HG02938 (cell line): ENCODE data around the gene SERINC5.

Experiments used
- ATAC-seq: cut with Tn5 transposase; IDR thresholded peaks from one replicate; pipeline ENCODE4 v1.9.1; 2021; ENCODE audit warnings: mild to moderate bottlenecking, moderate library complexity; ENCODE audit not compliant: unreplicated experiment

SERINC5 gene

DNA sequence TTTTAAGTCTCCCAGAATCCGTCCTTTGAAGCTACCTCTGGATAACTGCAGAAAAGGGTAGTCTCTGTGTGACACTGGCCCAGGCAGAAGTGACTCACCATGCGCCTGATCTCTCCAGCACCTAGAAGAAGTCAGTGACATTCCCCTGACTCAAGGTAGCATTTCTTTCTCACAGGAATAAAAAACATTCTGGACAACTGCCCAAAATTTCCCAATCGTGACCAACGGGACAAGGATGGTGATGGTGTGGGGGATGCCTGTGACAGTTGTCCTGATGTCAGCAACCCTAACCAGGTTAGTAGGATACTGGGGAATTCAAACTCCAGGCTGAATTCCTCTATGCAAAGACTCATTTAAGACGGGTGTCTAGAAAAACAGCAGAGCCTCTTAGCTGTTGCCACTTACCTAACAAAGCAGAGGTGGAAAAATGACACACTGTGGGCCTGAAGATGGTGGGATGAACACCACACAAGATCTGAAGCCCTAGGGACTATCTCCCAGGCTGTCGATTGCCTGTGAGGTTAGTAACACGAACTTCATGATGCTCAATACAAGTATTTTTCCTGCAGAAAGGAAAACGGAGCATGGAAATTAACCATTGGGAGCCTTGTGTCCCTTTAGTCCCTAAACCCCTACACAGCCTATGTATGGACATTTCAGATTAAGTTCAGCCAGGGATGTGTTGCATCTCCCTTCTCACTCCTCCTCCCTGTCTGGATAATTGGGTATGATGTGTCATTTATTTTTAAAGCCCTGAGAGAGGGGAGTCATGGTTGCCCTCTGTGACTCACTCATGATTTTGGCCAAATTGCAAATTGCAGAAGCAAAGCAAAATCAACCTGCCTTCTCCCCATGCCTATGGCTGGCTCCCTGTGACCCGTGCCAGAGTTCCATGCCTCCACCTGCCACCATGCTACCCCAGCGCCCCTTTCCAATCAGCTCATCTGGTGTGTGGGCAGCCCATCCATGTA is 183.5 kb downstream of the SERINC5 start:
- no peak for ATAC-seq

DNA sequence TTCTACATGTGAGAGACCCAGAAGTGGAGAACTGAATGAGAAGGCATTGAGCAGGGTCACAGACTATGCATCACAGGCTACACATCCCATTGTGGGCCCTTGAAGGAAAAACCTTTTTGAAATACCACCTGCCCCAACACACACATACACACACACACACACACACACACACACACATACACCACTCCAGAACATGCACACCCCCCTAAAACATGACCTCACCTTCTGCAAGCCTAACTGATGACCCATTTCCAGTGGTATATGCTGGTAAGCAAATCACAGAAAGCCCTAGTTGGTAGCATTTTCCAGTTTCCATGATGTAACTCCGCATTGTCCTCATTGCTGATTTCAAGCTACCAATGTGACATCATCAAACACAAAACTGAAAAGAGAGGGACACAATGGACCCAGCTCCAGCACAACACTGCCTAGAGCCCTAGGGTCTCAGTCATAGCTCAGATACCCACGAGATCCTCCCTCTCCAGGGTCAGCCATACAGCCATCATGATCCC is 184.3 kb downstream of the SERINC5 start:
- ATAC-seq: no peak

DNA sequence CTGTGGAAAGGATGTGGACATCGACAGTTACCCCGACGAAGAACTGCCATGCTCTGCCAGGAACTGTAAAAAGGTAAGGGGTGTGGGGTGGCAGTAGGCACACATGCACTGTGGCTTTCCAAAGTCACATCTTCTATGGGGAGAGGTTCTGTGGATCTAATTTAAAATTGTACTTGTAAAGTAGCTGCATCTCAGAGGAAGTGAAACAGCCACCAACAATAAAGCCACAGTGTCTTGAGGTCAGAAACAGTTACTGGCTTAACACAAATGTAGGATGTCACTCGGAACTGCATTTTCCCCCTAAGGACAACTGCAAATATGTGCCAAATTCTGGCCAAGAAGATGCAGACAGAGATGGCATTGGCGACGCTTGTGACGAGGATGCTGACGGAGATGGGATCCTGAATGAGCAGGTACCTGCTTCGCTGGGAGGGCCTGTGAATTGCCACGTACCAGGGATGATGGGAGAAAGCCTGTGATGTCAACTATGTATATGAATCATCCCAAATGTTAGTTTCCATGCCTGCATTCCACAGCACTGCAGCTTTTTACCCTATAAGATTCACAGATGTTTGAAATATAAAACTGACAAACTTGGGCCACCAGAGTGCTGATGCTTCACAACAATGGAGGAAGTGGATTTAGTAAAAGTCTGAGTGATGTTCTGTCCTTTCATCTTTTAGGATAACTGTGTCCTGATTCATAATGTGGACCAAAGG is 185.4 kb downstream of the SERINC5 start:
- peak; percentile 70 for ATAC-seq

DNA sequence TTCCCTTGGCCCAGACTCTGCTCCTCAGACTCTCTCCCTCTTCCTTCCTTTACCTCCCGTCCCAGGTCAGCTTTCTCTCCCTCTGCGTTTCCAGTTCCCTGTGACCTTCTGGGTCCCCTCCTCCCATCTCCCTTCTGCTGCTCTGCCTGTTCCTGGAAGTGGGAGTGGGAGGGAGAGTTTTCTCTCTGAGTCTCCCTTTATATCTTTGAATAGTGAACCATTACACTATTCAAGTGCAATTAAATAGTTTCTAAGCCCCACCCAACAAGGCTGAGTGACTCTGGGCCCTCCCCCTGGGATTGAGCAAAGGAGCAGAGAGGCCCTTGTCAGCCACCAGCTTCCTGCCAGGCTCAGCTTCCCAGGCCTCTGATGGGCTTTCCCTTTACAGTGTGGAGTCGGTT is 185.9 kb downstream of the SERINC5 start:
- no peak for ATAC-seq

DNA sequence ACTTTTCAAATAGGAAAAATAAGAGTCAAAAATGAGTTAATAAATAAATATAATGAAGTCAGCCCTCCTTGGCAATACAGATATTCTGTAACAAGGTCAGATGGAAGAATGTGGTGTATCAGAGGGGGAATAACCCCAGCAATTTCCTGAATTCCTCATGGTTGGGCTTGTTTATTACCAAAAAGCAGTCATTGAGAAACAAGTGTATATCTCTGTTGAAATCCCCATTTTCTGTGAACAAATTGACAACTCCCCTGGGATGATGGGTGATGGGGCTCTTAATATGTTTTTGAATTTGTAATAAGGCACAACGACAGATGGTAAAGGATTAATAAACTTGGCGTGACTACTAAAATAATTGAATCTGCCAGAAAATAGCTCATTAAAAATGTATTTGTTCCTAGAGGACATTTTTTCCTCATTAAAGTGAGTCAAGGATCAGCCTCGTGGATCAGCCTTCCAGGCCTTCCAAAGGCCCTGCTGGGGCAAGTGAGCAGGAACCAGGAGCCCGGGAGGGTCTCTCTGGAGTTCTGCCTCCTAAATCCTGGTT is 186.5 kb downstream of the SERINC5 start:
- ATAC-seq: no peak

DNA sequence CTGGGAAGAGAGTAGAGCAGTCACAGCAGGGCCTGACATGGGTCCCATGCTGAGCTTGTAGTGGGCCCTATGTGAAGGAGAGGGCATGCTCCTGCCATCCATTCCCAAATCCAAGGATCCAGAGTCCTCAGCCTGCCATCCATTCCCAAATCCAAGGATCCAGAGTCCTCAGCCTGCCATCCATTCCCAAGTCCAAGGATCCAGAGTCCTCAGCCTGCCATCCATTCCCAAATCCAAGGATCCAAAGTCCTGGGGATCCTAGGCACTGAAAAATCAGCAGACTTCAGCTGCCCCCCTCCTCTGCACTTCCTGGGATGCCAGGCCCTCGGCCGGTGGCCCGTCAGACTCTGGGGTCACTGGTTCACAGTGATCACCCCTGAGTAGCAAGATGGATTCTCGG is 187.1 kb downstream of the SERINC5 start:
- ATAC-seq: no peak

DNA sequence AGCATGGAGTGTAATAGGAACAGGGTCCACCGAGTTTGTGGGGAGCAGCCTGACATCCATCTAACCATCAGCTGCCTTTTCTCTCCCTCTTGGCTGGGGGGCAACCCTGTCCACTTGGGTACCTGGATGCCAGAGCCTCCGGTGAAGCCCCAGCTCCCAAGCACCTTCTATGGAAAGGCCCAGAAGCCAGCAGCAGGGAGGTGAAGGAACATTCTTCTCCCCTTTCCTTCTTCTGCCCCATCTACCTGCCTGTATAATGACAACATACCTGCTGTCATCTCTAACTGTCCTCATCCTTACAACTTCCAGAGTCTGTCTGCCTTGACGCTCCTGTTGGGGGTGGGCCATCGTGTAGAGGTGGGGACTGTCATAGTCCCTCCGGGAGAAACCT is 187.6 kb downstream of the SERINC5 start:
- ATAC-seq: no peak

DNA sequence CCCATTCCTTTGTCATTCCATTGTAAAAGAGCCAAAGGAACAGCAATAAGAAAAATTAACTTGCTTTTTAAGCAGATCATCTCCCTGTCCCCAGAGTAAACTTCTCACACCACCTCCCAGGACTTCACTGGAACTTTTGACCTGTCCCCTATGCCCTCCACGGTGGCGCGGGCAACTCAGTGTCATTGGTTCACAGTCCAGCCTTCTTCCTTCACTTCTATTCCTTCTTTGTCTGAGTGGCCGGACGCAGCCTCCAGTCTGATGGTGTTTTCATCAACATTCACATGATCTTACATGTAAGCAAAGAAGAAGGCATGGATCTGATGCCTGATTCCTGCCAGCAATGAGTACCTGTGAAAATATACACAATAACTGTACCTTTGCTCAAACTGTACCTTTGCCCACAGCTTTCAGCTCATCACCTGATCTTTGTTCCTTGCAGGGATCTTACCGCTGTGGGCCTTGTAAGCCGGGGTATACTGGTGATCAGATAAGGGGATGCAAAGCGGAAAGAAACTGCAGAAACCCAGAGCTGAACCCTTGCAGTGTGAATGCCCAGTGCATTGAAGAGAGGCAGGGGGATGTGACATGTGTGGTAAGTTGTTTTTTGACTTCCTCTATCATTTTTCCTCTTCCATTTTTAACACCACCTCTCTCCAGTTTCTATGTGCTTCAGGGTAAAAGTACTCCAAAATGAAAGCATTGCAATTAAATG is 188.2 kb downstream of the SERINC5 start:
- ATAC-seq: no peak

DNA sequence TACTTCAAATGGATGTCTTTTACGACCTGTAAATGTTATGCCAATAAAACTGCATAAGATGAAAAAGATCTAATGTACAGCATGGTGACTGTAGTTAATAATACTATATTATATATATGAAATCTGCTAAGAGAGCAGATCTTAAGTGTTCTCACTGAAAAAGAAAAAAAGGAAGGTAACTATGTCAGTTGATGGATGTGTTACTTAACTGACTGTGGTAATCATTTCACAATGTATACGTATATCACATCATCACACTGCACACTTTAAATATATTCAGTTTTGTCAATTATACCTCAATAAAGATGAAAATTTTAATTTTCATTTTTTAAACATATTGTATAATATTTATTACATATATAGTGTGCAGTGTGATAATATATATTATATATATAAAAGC is 188.8 kb downstream of the SERINC5 start:
- ATAC-seq: no peak

DNA sequence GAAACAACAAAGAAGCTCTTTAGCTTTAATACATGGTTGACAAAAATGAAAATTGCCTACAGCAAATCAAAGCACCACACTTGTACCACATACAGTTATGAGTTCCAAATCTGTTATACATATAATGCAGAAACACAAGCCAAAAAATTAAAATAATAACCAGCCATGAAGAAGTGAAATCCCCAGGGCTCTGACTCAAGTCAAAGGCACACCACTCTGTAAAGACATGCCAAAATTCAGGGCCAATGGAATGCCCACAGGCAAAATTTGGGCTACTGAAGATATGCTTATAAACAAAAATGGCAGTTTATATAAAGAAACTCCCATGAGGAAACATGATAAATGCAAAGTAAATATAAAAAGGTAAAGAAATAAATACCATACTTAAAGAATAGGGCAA is 191.7 kb downstream of the SERINC5 start:
- ATAC-seq: no peak
